CD4-positive, alpha-beta T cell (primary cell): Measurements from ENCODE around the gene PREP. TPM values are rescaled to one million over a fixed set of nuclear protein-coding genes. Genes with fewer than 3 reads are reported as not detected.

ENCODE experiments used
- ATAC-seq: fragments of 200-7000 bp; cut with Tn5 transposase; one replicate; pipeline ENCODE4 v1.10.0; 2022; ENCODE audit warnings: mild to moderate bottlenecking; ENCODE audit not compliant: poor library complexity
- CTCF ChIA-PET: fragments of 350-600 bp; sonication (Branson Sonifier 250); formaldehyde crosslinking; loops from one replicate; lab custom pipeline; 2021; ENCODE audit warnings: antibody characterized with exemption, inconsistent platforms; lab: Charles Lee
- POLR2A ChIA-PET: fragments of 350-600 bp; sonication (Branson Sonifier 250); formaldehyde crosslinking; loops from one replicate; lab custom pipeline; 2021; ENCODE audit warnings: antibody characterized with exemption, inconsistent platforms; lab: Charles Lee
- DNase-seq, 14 experiments: peaks; one replicate each; pipeline ENCODE4 v3.0.0-alpha.2; 2013 to 2020; ENCODE audit warnings: mixed read lengths in 2 of 14
- H3K27ac ChIP-seq, 2 donors: one replicate each; pipeline versions ENCODE4 v1.5.1 to v1.7.0; 2013; ENCODE audit warnings: low read length in 2 of 2, low read depth in 1 of 2, mild to moderate bottlenecking in 1 of 2
- H3K27me3 ChIP-seq, 2 experiments: 1 replicate in 1 of 2; 2 replicates in 1 of 2; pipeline versions ENCODE4 v1.6.1 to v1.7.0; 2013; ENCODE audit warnings: low read length in 2 of 2, control low read depth in 1 of 2, mild to moderate bottlenecking in 1 of 2, moderate library complexity in 1 of 2; ENCODE audit not compliant: insufficient read depth in 2 of 2, control insufficient read depth in 1 of 2
- H3K36me3 ChIP-seq: one replicate; pipeline ENCODE4 v1.6.1; 2013; ENCODE audit warnings: low read length, control low read depth; ENCODE audit not compliant: insufficient read depth
- H3K4me1 ChIP-seq: one replicate; pipeline ENCODE4 v1.6.1; 2013; ENCODE audit warnings: low read length, control low read depth; ENCODE audit not compliant: insufficient read depth
- H3K4me3 ChIP-seq: one replicate; pipeline ENCODE4 v1.5.1; 2013; ENCODE audit warnings: mild to moderate bottlenecking, low read length, moderate library complexity
- H3K9me3 ChIP-seq, 2 experiments: 1 replicate in 1 of 2; 2 replicates in 1 of 2; pipeline versions ENCODE4 v1.6.1 to v1.7.0; 2013; ENCODE audit warnings: low read length in 2 of 2, mild to moderate bottlenecking in 2 of 2, control low read depth in 1 of 2, moderate library complexity in 1 of 2; ENCODE audit not compliant: control insufficient read depth in 1 of 2, insufficient read depth in 1 of 2
- H3K27ac Mint-ChIP-seq: one replicate; pipeline ENCODE4 v1.8.0; 2020; ENCODE audit warnings: mixed read lengths
- H3K27me3 Mint-ChIP-seq: one replicate; pipeline ENCODE4 v1.8.0; 2021; ENCODE audit warnings: mixed read lengths
- H3K36me3 Mint-ChIP-seq: one replicate; pipeline ENCODE4 v1.8.0; 2021; ENCODE audit warnings: low read depth, mixed read lengths
- H3K4me1 Mint-ChIP-seq: one replicate; pipeline ENCODE4 v1.8.0; 2021; ENCODE audit warnings: low read depth, mixed read lengths
- H3K4me3 Mint-ChIP-seq: one replicate; pipeline ENCODE4 v1.8.0; 2020; ENCODE audit warnings: mild to moderate bottlenecking, mixed read lengths
- H3K9me3 Mint-ChIP-seq: one replicate; pipeline ENCODE4 v1.8.0; 2020; ENCODE audit warnings: mixed read lengths
- CTCF ChIP-seq: fragments of 200-600 bp; IDR thresholded peaks from one replicate; pipeline ENCODE4 v1.8.0; 2022; ENCODE audit warnings: antibody characterized with exemption, mild to moderate bottlenecking
- intact Hi-C, 2 experiments: fragments of 100-400 bp; cut with DNase I in 1 of 2; cut with micrococcal nuclease in 1 of 2; formaldehyde crosslinking; loops; one replicate each; pipeline versions ENCODE4 v1.15.1 to v1.9.0; 2023 to 2025; cut with DNase I, micrococcal nuclease
- total RNA-seq, 174 experiments: library from RNA in 2 of 174; stranded (reverse) in 2 of 174; gene quantifications; one replicate each; pipeline ENCODE4 v1.2.3 and lab custom pipeline; 2021 to 2026

The PREP gene
- total RNA-seq, 2 experiments from 2014 or later: 14.9 to 15.6 TPM

GRCh38 chr6:105278035-105278434 lies 124.8 kb downstream of the PREP start:
- Histone ChIP-seq H3K4me1 (no peaks in the 10 kb centered on the region), H3K9me3 (no peaks in the 10 kb centered on the region), H3K36me3 (peaks cover 68% of the 10 kb centered on the region), H3K27me3 (no peaks in the 10 kb centered on the region), H3K4me3 (no peak overlapping the region), H3K27ac (no peak overlapping the region)
- Mint-ChIP-seq H3K27ac (no peak overlapping the region), H3K36me3 (peaks cover 79% of the 10 kb centered on the region), H3K27me3 (no peaks in the 10 kb centered on the region), H3K4me3 (no peak overlapping the region), H3K9me3 (no peaks in the 10 kb centered on the region), H3K4me1 (no peaks in the 10 kb centered on the region)
- ChIA-PET POLR2A (no interaction called here), CTCF (no interaction called here)
- no peak for ATAC-seq
- no peak for TF ChIP-seq CTCF
- intact Hi-C loops: no loop called here
- DNase-seq: no peak

- Histone ChIP-seq H3K9me3 (no peaks in the 10 kb centered on the region), H3K4me3 (no peak overlapping the region), H3K36me3 (peaks cover 52% of the 10 kb centered on the region), H3K27me3 (no peaks in the 10 kb centered on the region), H3K27ac (no peak overlapping the region), H3K4me1 (no peaks in the 10 kb centered on the region)
- ATAC-seq: no peak
- H3K27me3 Mint-ChIP-seq: no peaks in the 10 kb centered on the region
- H3K4me1 Mint-ChIP-seq: no peaks in the 10 kb centered on the region
- TF ChIP-seq CTCF: no peak
- no peak for DNase-seq
- no peak overlapping the region for H3K27ac Mint-ChIP-seq
- POLR2A ChIA-PET: no interaction called here
- CTCF ChIA-PET: interaction anchor here (0.6 kb wide), 1 partner anchor 431 kb away, joined by 3 read pairs; no protein-coding TSS in a partner anchor
- H3K4me3 Mint-ChIP-seq: no peak overlapping the region
- peaks cover 63% of the 10 kb centered on the region for H3K36me3 Mint-ChIP-seq
- intact Hi-C loops: no loop called here
- H3K9me3 Mint-ChIP-seq: no peaks in the 10 kb centered on the region
Observed at GRCh38 chr6:105276374-105276773, 126.5 kb downstream of the PREP start.

- Histone ChIP-seq H3K9me3 (no peaks in the 10 kb centered on the region), H3K4me3 (no peak overlapping the region), H3K4me1 (no peaks in the 10 kb centered on the region), H3K36me3 (peaks cover 43% of the 10 kb centered on the region), H3K27ac (no peak overlapping the region), H3K27me3 (no peaks in the 10 kb centered on the region)
- DNase-seq (no peak), ATAC-seq (no peak)
- H3K4me3 Mint-ChIP-seq: no peak overlapping the region
- POLR2A ChIA-PET: no interaction called here
- no peaks in the 10 kb centered on the region for H3K9me3 Mint-ChIP-seq
- TF ChIP-seq CTCF: no peak
- no peak overlapping the region for H3K27ac Mint-ChIP-seq
- intact Hi-C loops: no loop called here
- H3K36me3 Mint-ChIP-seq: peaks cover 54% of the 10 kb centered on the region
- CTCF ChIA-PET: interaction anchor here (0.6 kb wide), 1 partner anchor 430 kb away, joined by 3 read pairs; no protein-coding TSS in a partner anchor
- H3K4me1 Mint-ChIP-seq: no peaks in the 10 kb centered on the region
- H3K27me3 Mint-ChIP-seq: no peaks in the 10 kb centered on the region
Observed at GRCh38 chr6:105275542-105275941, 127.3 kb downstream of the PREP start.
